ENCODE measurements around the gene GOLGA6L2. TPM values are rescaled to one million over a fixed set of nuclear protein-coding genes. Genes with fewer than 3 reads are reported as not detected.

GOLGA6L2 gene
- total RNA-seq, 3 donors from 2014 or later, result not detected

Other genes with a start within 250 kb of the GOLGA6L2 start
- not detected for gene GOLGA6L26, start 113.0 kb downstream of the GOLGA6L2 start, total RNA-seq
- gene GOLGA8S, start 92.5 kb downstream of the GOLGA6L2 start, total RNA-seq, result not detected
- 1 to 10 TPM; 1.6 to 3.8 (median 2.1) TPM for gene MKRN3, start 118.4 kb upstream of the GOLGA6L2 start, total RNA-seq
- gene MAGEL2, start 200.6 kb upstream of the GOLGA6L2 start, total RNA-seq, result not detected
- 1 to 10 TPM in 1 of 3 donors, under 1 TPM in 2; 0.33 to 1.3 (median 0.66) TPM for gene NDN, start 240.1 kb upstream of the GOLGA6L2 start, total RNA-seq

Measured in activated T-cell treated with anti-CD3 and anti-CD28 coated beads, Interleukin-2, amount 50 U/mL, for 4 hours (primary cell).